IPS-15b (cell line): ENCODE results near the gene LHX5.

Experiments used
- H3K27me3 ChIP-seq: one replicate; pipeline ENCODE4 v1.6.1; 2013; ENCODE audit warnings: low read length; ENCODE audit not compliant: control insufficient read depth, insufficient read depth
- H3K36me3 ChIP-seq: one replicate; pipeline ENCODE4 v1.6.1; 2013; ENCODE audit warnings: low read length; ENCODE audit not compliant: control insufficient read depth, insufficient read depth
- H3K4me1 ChIP-seq: one replicate; pipeline ENCODE4 v1.6.1; 2013; ENCODE audit warnings: mild to moderate bottlenecking, low read length; ENCODE audit not compliant: control insufficient read depth, insufficient read depth
- H3K4me3 ChIP-seq: one replicate; pipeline ENCODE4 v1.5.1; 2013; ENCODE audit warnings: low read depth, low read length
- H3K9ac ChIP-seq: one replicate; pipeline ENCODE4 v1.6.1; 2013; ENCODE audit warnings: low read depth, mild to moderate bottlenecking, low read length
- H3K9me3 ChIP-seq: one replicate; pipeline ENCODE4 v1.6.1; 2013; ENCODE audit warnings: mild to moderate bottlenecking, low read length; ENCODE audit not compliant: control insufficient read depth, insufficient read depth

Gene LHX5

DNA sequence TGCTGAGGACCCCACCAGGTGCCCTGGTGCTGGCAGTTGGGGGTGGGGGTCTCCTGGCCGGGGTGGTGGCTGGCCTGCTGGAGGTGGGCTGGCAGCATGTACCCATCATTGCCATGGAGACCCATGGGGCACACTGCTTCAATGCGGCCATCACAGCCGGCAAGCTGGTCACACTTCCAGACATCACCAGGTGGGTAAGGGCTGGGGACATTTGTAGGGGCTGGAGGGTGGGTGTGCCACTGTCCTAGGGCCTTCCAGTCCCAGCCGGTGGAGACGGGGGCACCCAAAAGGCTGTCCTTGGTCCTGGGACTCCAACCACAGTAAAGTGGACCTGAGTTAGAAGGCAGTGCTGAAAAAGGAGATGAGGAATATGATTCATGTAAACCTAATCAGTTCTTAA lies 36.3 kb downstream of the LHX5 start:
- no peak overlapping the region for H3K4me3 ChIP-seq
- H3K9ac ChIP-seq = no peak overlapping the region
- H3K4me1 ChIP-seq = no peaks in the 10 kb centered on the region

DNA sequence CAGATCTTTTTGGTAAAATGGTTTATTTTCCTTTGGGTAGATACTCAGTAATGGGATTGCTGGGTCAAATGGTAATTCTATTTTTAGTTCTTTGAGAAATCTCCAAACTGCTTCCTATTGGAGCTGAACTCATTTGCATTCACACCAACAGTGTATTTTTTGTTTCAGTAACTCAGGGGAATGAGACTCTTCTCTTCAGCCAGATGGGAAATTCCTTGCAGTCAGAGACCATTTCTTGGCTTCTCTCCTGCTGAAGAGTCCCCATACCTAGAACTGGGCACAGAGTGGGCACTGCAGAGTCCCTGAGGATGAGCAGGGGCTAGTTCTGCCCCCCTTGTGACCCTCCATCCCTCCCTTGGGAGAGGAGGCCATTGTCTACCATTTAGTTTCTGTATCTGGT lies 38.7 kb downstream of the LHX5 start:
- Histone ChIP-seq H3K27me3 (no peaks in the 10 kb centered on the region), H3K9ac (no peak overlapping the region), H3K4me1 (no peaks in the 10 kb centered on the region), H3K36me3 (no peaks in the 10 kb centered on the region), H3K4me3 (no peak overlapping the region), H3K9me3 (no peaks in the 10 kb centered on the region)

More for the DNA sequence above, 36.3 kb downstream of the LHX5 start:
- H3K9me3 ChIP-seq = no peaks in the 10 kb centered on the region
- H3K36me3 ChIP-seq = no peaks in the 10 kb centered on the region
- H3K27me3 ChIP-seq = no peaks in the 10 kb centered on the region

DNA sequence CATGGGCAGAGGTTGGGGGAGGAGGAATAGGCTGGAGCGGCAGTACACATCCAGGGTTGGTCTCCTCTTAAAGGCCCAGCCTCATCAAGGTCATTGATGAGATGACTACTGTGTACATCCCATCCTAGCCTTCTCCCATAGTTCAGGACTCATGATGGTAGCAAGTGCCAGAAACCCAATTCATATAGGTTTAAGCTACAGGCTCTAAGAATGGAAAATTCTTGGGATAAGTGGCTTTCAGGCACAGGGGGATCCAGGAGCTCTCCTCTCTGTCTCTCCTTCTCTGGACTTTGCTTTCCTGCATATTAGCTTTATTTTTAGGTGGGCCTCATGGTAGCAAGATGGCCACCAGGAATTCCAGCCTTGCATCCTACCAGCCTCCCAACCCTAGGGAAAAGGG lies 43.2 kb downstream of the LHX5 start:
- Histone ChIP-seq H3K4me3 (no peak overlapping the region), H3K27me3 (no peaks in the 10 kb centered on the region), H3K36me3 (no peaks in the 10 kb centered on the region), H3K9me3 (no peaks in the 10 kb centered on the region), H3K4me1 (no peaks in the 10 kb centered on the region), H3K9ac (no peak overlapping the region)

DNA sequence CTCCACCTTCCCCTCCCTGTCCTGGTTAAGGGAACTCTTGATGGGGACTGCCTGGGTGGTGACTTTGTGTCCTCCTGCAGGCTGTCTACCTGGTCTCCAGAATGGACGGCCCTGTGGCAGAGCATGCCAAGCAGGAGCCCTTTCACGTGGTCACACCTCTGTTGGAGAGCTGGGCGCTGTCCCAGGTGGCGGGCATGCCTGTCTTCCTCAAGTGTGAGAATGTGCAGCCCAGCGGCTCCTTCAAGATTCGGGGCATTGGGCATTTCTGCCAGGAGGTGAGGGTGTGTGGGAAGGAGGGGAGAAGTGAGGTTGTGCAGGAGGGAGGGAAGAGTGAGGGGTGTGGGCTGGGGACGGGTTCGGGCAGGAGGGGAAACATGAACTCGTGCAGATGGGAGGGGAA lies 43.8 kb downstream of the LHX5 start:
- no peak overlapping the region for H3K9ac ChIP-seq
- H3K36me3 ChIP-seq = no peaks in the 10 kb centered on the region
- no peaks in the 10 kb centered on the region for H3K9me3 ChIP-seq
- H3K4me1 ChIP-seq = no peaks in the 10 kb centered on the region
- no peak overlapping the region for H3K4me3 ChIP-seq
- H3K27me3 ChIP-seq = no peaks in the 10 kb centered on the region

GRCh38 chr12:113425960-113426453 lies 45.7 kb downstream of the LHX5 start:
- Histone ChIP-seq H3K27me3 (no peaks in the 10 kb centered on the region), H3K4me3 (peak overlapping the region; percentile 50), H3K9me3 (no peaks in the 10 kb centered on the region), H3K4me1 (no peaks in the 10 kb centered on the region), H3K9ac (no peak overlapping the region), H3K36me3 (no peaks in the 10 kb centered on the region)

GRCh38 chr12:113424915-113425823 lies 46.5 kb downstream of the LHX5 start:
- Histone ChIP-seq H3K27me3 (no peaks in the 10 kb centered on the region), H3K9ac (no peak overlapping the region), H3K36me3 (no peaks in the 10 kb centered on the region), H3K9me3 (no peaks in the 10 kb centered on the region), H3K4me1 (no peaks in the 10 kb centered on the region), H3K4me3 (peak overlapping the region; percentile 50)

- Histone ChIP-seq H3K27me3 (no peaks in the 10 kb centered on the region), H3K9ac (no peak overlapping the region), H3K9me3 (no peaks in the 10 kb centered on the region), H3K4me1 (no peaks in the 10 kb centered on the region), H3K36me3 (no peaks in the 10 kb centered on the region), H3K4me3 (no peak overlapping the region)
Measured at GRCh38 chr12:113424456-113424855, 47.2 kb downstream of the LHX5 start.

- no peaks in the 10 kb centered on the region for H3K27me3 ChIP-seq
- no peaks in the 10 kb centered on the region for H3K36me3 ChIP-seq
- no peak overlapping the region for H3K4me3 ChIP-seq
- peak overlapping the region; percentile 40 for H3K9ac ChIP-seq
- H3K9me3 ChIP-seq = no peaks in the 10 kb centered on the region
- no peaks in the 10 kb centered on the region for H3K4me1 ChIP-seq
Measured at GRCh38 chr12:113422886-113423669, 48.6 kb downstream of the LHX5 start.

GRCh38 chr12:113422030-113422885 lies 49.4 kb downstream of the LHX5 start, which contains the start of gene SDSL:
Gene SDSL, plus strand, starts transcription at chr12:113422380. Its CDS starts 5,603 bp downstream, at chr12:113427983.
- Histone ChIP-seq H3K36me3 (no peaks in the 10 kb centered on the region), H3K27me3 (no peaks in the 10 kb centered on the region), H3K4me1 (no peaks in the 10 kb centered on the region), H3K9me3 (no peaks in the 10 kb centered on the region), H3K9ac (peak within 1 kb of the TSS; percentile 40), H3K4me3 (no peak within 1 kb of the TSS)

- Histone ChIP-seq H3K36me3 (no peaks in the 10 kb centered on the region), H3K4me1 (no peaks in the 10 kb centered on the region), H3K9me3 (no peaks in the 10 kb centered on the region), H3K9ac (no peak overlapping the region), H3K27me3 (no peaks in the 10 kb centered on the region), H3K4me3 (no peak overlapping the region)
Measured at GRCh38 chr12:113420996-113421595, 50.6 kb downstream of the LHX5 start.
